ENCODE data around the gene RNGTT.
"Not testable (repeated sequence)": the region's sequence is repeated elsewhere in the genome, so short reads cannot be mapped to it uniquely, and the experiment has no call there.

Gene RNGTT

DNA sequence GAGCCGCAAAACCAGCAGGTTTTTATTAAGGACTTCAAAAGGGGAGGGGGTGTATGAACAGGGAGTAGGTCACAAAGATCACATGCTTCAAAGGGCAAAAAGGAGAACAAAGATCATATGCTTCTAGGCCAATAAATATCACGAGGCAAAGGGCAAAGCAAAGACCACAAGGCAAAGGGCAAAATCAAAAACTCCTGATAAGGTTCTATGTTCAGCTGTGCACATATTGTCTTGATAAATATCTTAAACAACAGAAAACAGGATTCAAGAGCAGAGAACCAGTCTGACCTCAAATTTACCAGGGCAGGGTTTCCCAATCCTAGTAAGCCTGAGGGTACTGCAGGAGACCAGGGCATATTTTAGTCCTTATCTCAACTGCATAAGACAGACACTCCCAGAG, 5.8 kb upstream of the RNGTT start:
- DNase-seq, result not testable (repeated sequence)

DNA sequence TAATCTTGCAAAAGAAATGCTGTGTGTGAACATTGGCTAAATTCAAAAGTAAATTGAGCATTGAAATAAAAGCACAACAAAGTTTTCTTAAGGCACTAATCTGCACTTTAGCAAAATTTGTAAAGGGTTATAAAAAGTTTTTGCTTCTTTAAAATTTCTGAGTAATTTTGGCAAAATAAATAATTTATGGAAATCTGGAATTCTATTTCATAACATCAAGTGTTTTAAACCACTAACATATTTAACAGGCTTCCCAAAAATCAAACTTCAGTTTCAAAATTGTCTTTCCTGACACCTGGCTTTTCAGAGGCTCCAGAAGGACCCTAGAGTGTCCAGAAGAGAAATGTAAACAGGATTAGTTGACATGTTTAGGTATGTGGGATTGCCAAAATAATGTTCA, 4.5 kb upstream of the RNGTT start:
- no peak for DNase-seq

DNA sequence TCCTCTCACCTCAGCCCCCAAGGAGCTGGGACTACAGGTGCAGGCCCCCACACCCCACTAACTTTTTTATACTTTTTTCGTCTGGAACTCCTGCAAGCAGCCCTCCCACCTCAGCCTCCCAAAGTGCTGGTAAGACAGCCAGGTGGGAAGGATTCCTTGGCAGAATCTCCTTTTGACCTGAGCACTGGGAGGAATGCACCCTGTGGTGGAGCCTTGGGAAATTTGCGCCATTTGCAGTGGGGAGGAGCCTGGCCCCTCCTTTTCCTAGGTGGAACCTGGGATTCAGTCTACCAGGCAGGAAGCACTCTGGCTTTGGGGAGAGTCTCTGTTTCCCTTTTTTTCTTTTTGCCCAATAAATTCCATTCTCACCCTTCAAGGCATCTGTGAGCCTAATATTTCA, 2.3 kb upstream of the RNGTT start:
- DNase-seq, result no peak

DNA sequence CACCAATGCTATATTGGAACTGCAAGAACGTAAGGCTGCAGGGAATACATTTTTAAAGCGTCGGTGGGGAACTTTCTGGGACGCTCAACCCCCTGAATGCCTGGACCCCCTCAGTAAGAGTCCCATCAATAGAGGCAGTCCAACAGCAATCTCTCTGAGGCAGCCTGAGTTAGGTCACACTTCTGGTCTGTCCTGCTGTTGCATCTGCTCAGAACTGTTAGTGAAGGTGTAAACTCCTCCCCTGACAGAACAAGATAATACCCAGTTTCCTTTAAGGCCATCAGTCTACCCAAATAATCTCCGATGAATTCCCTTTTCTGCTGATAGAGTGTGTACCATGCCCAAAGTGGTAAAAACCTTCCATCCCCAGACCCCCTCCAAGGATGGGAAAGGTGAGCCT, 1.1 kb upstream of the RNGTT start:
- DNase-seq, result no peak

DNA sequence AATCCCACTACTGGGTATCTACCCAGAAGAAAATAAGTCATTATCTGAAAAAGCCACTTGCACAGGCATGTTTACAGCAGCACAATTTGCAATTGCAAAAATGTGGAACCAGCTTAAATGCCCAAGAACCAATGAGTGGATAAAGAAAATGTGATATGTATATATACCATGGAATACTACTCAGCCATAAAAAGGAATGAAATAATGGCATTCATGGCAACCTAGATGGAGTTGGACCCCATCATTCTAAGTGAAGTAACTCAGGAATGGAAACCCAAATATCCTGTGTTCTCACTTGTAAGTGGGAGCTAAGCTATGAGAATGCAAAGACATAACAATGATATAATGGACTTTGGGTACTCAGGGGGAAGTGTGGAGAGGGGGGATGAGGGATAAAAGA, 4.6 kb downstream of the RNGTT start:
- no peak for DNase-seq

DNA sequence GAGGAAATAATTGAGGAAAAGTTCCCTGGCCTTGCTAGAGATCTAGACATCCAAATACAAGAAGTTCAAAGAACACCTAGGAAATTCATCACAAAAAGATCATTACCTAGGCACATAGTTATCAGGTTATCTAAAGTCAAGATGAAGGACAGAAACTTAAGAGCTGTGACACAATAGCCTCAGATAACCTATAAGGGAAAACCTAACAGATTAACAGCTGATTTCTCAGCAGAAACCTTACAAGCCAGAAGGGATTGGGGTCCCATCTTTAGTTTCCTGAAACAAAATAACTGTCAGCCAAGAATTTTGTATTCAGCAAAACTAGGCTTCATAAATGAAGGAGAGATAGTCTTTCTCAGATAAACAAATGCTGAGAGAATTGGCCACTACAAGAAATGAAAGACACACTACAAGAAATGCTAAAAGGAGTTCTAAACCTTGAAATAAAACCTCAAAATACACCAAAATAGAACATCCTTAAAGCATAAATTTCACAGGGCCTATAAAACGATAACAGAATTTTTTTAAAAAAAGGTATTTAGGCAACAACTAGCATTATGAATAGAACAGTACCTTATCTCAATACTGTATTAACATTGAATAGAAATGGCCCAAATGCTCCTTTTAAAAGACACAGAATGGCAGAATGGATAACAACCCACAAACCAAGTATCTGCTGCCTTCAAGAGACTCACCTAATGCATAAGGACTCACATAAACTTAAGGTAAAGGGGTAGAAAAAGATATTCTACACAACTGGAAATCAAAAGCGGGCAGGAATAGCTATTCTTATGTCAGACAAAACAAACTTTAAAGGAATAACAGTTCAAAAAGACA, 9.7 kb downstream of the RNGTT start:
- DNase-seq, result no peak

DNA sequence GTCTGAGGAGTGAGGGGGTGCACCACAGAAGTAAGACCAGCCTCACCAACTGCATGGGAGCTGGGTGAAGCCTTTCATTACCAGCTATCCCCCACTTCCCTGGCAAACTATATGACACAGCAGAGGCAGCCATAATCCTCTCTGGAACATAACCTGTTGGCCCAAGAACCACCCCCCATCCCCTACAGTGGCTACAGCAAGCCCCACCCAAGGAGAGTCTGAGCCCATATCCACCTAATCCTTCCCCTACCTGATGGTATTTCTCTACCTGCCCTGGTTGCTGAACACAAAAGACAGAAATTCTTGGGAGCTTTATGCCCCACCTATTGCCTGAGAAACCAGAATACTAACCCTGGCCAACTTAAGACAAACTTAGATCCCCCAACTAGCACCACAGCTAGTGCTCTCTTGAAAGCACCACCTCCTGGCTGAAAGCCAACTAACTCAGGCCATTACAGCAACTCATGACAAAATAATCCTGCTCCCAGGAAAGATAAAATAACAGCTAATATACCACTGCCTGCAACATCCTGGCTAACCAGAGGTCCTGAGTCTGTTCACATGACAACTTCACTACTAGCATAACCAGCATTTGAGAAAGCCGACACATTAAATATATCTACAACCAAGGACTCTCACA, 11.2 kb downstream of the RNGTT start:
- DNase-seq, result no peak

DNA sequence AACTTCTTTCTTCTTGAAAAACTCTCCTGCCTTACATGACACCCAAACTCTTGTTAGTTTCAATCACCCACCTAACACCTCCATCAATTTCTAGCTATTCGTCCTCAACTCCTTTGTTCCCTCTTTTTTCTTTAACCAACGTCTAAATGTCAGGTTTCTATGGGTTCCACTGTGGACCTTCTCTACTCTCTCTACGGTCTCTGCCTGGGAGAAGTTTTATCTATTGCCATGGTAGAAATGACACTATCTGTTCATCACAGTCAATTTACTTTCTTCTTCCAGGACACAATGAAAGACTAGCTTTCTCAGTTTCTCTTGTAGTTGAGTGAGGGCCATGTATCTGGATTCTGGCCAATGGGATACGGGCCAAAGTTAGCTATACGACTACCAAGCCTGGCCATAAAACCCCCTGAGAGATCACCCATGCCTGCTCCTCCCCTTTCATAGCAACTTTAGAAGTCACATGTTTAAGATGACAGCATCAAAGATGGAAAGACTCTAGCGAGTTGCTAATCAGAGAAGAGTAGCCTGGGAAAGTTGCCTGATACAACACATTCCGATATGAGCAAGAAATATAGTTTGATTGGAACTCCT, 17.9 kb downstream of the RNGTT start:
- DNase-seq, result no peak

DNA sequence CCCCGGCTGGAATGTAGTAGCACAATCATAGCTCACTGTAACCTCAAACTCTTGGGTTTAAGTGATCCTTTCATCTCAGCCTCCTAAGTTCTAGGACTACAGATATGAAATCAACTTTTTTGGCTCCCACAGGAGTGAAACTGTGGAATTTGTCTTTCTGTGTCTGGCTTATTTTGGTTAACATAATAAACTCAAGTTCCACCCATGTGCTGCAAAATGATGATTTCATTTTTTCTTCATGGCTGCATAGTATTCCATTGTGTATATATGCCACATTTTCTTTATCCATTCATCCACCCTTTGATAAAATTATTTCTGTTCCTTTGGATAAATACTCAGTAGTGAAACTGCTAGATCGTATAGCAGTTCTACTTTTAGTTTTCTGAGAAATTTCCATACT, 29.9 kb downstream of the RNGTT start:
- no peak for DNase-seq

DNA sequence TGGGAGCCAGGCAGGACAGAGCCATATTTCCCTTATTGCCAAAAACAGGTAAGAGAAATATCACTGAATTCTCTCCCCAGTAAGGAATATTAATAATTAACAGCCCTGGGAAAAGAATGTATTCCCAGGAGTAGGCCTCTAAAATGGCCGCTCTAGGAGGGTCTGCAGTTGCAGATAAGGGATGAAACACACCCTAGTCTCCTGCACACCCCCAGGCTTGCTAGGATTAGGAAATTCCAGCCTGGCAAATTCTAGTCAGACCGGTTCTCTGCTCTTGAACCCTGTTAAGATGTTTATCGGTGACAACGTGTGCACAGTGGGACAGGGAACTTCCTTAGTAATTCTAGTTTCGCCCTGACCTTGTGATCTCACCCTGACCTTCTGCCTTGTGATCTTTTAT, 31.4 kb downstream of the RNGTT start:
- not testable (repeated sequence) for DNase-seq

DNA sequence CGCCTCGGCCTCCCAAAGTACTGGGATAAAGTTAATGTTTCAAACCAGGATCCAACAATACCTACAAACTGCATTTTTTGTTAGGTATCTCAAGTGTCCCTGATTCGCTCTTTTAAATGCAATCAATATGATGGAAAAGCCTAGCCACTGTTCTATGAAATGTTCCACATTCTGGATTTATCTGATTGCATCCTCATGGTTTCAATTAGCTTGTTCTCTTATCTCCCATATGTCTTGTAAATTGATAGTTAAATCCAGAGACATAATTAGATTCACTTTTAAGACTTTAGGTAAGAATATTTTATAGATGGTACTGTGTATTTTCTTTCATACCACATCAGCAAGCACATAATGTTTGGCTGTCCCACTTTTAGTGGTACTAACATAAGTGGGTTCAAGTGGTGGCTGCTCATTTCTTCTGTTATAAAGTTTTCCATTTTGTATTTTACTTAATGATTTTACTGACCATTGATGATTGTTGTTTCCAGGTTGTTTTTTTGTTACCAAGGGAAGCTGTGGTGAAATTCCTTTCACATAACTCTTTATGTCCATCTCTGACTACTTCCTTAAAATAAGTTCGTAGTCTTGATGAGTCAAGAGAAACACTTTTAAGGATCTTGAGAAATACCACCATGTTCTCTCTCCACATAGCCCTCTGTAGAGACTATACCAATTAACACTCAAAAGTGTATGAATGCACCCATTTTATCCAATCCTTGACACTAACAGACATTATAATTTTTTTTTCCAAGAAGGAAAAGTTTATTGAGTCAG, 40.5 kb downstream of the RNGTT start:
- no peak for DNase-seq

DNA sequence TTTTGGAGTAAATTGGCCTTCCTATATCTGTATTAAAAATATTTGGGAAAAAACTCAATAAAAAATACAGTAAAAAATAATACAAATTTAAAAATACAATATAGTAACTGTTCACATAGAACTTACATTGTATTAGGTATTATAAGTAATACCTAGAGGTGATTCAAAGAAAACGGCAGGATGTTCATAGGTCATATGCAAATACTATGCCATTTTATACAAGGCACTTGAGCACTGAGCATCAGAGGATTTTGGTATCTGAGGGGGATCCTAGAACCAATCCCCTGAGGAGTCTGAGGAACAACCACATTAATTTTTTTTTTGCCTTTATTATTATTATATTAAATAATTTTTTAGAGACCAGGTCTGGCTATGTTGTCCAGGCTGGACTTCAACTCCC, 41.7 kb downstream of the RNGTT start:
- DNase-seq, result no peak

DNA sequence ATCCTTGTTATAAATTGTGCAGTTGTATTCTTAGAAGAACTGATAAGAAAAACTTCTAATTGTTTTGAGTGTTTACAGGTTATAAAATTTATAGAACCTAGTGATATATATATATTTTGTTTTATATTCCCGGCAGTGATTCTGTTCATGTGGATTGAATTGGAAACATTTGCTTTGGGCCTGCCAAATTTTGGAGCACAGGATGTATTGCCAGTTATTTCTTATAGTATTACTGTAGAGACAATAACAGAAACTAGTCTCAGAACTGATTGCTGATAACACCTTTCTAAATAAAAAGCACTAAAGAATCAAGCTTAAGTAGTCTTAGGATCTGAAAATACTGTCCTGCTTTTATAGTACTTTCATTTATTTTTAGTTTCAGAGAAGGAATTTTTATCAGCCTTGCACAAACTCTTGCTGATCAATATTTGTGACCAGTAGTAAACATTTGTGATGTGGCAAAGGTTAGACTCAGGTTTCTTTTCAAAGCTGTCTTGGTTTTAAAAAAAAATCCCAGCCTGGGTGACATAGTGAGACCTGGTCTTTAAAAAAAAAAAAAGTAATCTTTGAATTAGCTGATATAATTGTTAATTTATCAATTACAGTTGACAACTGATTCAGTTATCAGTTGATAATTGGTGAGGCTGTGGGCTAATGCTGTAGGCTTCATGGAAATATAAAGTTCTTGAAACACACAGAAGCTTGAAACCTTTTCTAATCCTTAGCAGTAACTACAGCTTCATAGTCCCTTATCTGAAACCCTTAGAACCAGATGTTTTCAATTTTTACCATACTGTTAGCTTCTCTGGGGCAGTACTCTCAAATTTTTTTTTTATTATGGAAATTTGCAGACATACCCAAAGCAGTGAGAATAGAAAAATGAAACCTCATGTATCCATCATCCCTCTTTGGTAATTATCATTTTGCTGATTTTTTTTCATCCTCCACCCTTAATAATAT, 42.4 kb downstream of the RNGTT start:
- DNase-seq, result no peak

DNA sequence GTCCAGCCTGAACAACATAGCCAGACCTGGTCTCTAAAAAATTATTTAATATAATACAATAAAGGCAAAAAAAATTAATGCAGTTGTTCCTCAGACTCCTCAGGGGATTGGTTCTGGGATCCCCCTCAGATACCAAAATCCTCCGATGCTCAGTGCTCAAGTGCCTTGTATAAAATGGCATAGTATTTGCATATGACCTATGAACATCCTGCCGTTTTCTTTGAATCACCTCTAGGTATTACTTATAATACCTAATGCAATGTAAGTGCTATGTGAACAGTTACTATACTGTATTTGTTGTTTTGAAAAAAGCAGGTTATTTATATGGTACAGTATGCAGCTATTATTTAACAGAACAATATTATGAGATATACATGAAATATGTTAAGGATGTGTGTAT, 43.3 kb downstream of the RNGTT start:
- DNase-seq, result no peak

DNA sequence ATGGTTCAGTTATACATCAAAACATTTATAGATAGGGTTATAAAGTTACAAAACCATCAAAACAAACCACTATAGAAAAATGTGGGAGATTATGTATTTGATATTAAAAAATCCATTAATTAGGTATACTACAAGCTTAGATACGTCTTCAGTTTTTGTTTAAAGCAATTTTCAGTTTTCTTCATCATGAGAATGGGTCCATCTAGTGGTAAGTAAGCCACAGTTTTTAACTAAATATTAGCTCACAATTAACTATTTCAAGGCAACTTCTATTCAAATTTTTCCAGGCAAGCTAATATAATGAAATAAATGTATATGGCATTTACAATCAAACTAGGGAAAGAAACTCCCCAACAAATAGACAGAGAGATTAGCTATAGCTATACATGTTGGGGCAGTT, 44.4 kb downstream of the RNGTT start:
- DNase-seq, result no peak

DNA sequence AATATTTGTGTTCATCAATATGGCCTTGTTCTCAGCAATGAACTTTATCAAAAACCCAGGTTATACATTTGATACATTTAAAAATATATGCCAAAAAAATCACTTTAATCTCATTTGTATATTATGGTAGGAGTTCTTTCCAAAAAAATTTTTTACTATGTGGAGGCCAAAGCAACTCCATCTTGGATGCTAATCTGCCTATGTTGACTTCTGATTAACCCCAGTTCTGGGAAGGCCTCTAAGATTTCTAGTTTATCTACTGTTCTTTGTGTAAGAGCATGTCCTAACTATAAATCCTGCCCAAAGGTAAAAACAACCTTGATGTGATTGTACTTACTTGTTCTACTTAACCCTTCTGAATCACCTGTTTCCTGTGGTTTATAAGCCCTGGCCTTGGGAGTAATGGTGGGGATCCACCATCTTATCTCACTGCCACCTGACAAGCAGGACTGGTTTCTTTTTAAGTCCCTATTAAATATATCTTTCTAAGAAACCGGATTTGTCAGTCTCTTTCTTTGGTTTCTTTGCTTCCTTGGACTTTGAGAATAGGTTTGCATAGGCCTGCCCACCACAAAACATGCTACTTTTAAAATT, 46.7 kb downstream of the RNGTT start:
- no peak for DNase-seq

DNA sequence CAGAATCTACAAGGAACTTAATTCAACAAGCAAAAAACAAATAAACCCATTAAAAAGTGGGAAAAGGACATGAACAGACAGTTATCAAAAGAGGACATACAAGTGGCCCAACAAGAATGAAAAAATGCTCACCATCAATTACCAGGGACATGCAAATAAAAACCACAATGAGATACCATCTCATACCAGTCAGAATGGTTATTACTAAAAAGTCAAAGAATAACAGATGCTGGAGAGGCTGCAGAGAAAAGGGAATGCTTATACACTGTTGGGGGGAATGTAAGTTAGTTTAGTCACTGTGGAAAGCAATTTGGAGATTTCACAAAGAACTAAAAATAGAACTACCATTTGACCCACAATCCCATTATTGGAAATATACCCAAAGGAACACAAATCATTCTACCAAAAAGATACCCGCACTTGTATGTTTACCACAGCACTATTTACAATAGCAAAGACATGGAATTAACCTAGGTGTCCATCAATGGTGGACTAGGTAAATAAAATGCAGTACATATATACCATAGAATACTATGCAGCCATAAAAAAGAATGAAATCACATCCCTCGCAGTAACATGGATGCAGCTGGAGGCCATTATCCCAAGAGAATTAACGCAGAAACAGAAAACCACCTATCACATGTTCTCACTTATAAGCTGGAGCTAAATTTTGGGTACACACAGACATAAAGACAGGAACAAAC, 48.4 kb downstream of the RNGTT start:
- DNase-seq, result no peak

DNA sequence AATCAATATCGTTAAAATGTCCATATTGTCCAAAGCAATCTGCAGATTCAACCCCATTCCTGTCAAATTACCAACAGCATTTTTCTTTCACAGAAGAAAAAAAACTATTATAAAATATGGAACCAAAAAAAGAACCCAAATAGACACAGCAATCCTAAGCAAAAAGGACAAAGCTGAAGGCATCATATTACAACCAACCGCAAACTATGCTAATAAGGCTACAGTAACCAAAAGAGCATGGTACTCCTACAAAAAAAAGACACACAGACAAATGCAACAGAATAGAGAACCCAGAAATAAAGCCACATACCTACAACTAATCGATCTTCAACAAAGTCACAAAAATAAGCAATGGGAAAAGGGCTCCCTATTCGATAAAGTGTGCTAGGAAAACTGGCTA, 49.2 kb downstream of the RNGTT start:
- no peak for DNase-seq

DNA sequence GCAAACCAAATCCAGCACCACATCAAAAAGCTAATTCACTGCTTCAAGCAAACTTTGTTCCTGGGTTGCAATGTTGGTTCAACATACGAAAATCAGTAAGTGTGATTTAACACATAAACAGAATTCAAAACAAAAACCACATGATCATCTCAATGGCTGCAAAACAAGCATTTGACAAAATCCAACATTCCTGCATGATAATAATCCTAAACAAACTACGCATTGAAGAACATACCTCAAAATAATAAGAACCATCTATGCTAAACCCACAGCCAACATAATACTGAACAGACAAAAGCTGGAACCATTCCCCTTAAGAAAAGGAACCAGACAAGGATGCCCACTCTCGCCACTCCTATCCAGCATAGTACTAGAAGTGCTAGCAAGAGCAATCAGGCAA, 49.9 kb downstream of the RNGTT start:
- no peak for DNase-seq

DNA sequence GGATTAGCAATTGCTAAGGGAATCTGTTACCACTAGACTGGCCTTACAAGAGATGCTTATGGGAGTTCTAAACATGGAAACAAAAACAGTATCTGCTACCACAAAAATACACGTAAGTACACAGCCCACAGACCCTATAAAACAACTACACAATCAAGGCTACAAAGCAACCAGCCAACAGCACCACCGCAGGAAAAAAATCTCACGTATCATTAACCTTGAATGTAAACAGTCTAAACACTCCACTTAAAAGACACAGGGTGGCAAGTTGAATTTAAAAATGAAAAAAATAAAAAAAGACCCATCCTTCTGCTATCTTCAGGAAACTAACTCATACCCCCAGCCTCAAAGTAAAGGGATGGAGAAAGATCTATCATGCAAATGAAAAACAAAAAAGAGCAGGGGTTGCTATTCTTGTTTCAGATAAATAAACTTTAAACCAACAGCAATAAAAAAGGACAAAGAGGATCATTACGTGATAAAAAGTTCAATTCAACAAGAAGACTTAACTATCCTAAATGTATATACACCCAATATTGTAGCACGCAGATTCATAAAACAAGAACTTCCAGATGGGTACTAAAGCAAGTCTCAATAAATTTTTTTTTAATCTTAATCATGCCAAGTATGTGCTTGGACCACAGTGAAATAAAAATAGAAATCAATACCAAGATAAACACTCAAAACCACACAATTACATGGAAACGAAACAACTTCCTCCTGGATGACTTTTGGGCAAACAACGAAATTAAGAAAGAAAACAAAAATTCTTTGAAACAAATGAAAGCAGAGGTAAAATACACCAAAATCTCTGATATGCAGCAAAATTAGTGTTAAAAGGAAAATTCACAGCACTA, 52.3 kb downstream of the RNGTT start:
- no peak for DNase-seq

All from activated effector memory CD4-positive, alpha-beta T cell treated with Interleukin-2 at 50 U/mL for 16 hours (primary cell).